ENCODE data around the gene HDAC4. TPM values are rescaled to one million over a fixed set of nuclear protein-coding genes. Genes with fewer than 3 reads are reported as not detected.

HDAC4 gene
- total RNA-seq, 1 donor = 20.3 TPM

GRCh38 chr2:239393941-239394340 is 6.9 kb downstream of the HDAC4 start:
- H3K4me3 ChIP-seq (ENCODE audit: low read depth, low read length) = no peak overlapping the region

GRCh38 chr2:239393388-239393940 is 7.4 kb downstream of the HDAC4 start:
- TF ChIP-seq CTCF (IDR thresholded peaks at IDR 0.05; ENCODE audit: insufficient read depth, low read depth, low read length) = no peak
- peak; percentile 25 for DNase-seq (ENCODE audit: low read depth)
- H3K4me3 ChIP-seq (ENCODE audit: low read depth, low read length) = no peak overlapping the region

More at GRCh38 chr2:239393941-239394340, 6.9 kb downstream of the HDAC4 start:
- DNase-seq (ENCODE audit: low read depth) = peak; percentile 60
- no peak for TF ChIP-seq CTCF (IDR thresholded peaks at IDR 0.05; ENCODE audit: insufficient read depth, low read depth, low read length)

GRCh38 chr2:239392688-239393387 is 8.0 kb downstream of the HDAC4 start:
- H3K4me3 ChIP-seq (ENCODE audit: low read depth, low read length) = no peak overlapping the region
- TF ChIP-seq CTCF (IDR thresholded peaks at IDR 0.05; ENCODE audit: insufficient read depth, low read depth, low read length) = no peak
- no peak for DNase-seq (ENCODE audit: low read depth)

GRCh38 chr2:239392072-239392357 is 8.8 kb downstream of the HDAC4 start:
- no peak for DNase-seq (ENCODE audit: low read depth)
- no peak overlapping the region for H3K4me3 ChIP-seq (ENCODE audit: low read depth, low read length)
- TF ChIP-seq CTCF (IDR thresholded peaks at IDR 0.05; ENCODE audit: insufficient read depth, low read depth, low read length) = no peak

- no peak overlapping the region for H3K4me3 ChIP-seq (ENCODE audit: low read depth, low read length)
- no peak for DNase-seq (ENCODE audit: low read depth)
- TF ChIP-seq CTCF (IDR thresholded peaks at IDR 0.05; ENCODE audit: insufficient read depth, low read depth, low read length) = no peak
Measured at GRCh38 chr2:239391286-239392071, 9.3 kb downstream of the HDAC4 start.

GRCh38 chr2:239390546-239391285 is 10.1 kb downstream of the HDAC4 start:
- TF ChIP-seq CTCF (IDR thresholded peaks at IDR 0.05; ENCODE audit: insufficient read depth, low read depth, low read length) = no peak
- no peak overlapping the region for H3K4me3 ChIP-seq (ENCODE audit: low read depth, low read length)
- no peak for DNase-seq (ENCODE audit: low read depth)

All from fibroblast of villous mesenchyme (primary cell).